Ascending aorta (tissue), 2 donors: ENCODE data around the gene PIK3C3. TPM values are rescaled to one million over a fixed set of nuclear protein-coding genes. Genes with fewer than 3 reads are reported as not detected.
"Not testable (repeated sequence)": the region's sequence is repeated elsewhere in the genome, so short reads cannot be mapped to it uniquely, and the experiment has no call there.

Experiments used
- DNase-seq, 2 donors: peaks; one replicate each; pipeline ENCODE4 v3.0.0-alpha.2; 2019; ENCODE audit warnings: low spot score in 2 of 2
- H3K27ac ChIP-seq, 2 donors: fragments of 200-600 bp; sonication (generic); one replicate each; pipeline ENCODE4 v1.5.1; 2016 to 2017; ENCODE audit warnings: mild to moderate bottlenecking in 1 of 2
- H3K27me3 ChIP-seq: fragments of 200-600 bp; sonication (generic); one replicate; pipeline ENCODE4 v1.5.1; 2017
- H3K36me3 ChIP-seq, 2 donors: fragments of 200-600 bp; sonication (generic); one replicate each; pipeline ENCODE4 v1.5.1; 2016
- H3K4me1 ChIP-seq, 2 donors: fragments of 200-600 bp; sonication (generic); one replicate each; pipeline ENCODE4 v1.5.1; 2016 to 2017; ENCODE audit warnings: mild to moderate bottlenecking in 1 of 2
- H3K4me3 ChIP-seq, 2 donors: fragments of 200-600 bp; sonication (generic); one replicate each; pipeline ENCODE4 v1.5.1; 2016 to 2017; ENCODE audit warnings: mild to moderate bottlenecking in 1 of 2
- H3K9me3 ChIP-seq, 2 donors: fragments of 200-600 bp; sonication (generic); one replicate each; pipeline ENCODE4 v1.5.1; 2016
- intact Hi-C: fragments of 100-400 bp; cut with DNase I; formaldehyde crosslinking; loops from one replicate; pipeline ENCODE4 v1.15.1; 2023
- total RNA-seq: library from RNA; depleted of rRNA; stranded (reverse); fragments of >200 nt; gene quantifications from one replicate; pipeline ENCODE4 v1.1.0, GENCODE V29; 2016
- TF ChIP-seq, protein P1 (sequence below), 3 experiments: fragments of 200-600 bp in 2 of 3; fragments of 450-650 bp in 1 of 3; sonication (generic) in 2 of 3; IDR thresholded peaks; one replicate each; pipeline ENCODE4 v1.5.1; 2016 to 2019; ENCODE audit warnings: antibody characterized with exemption in 3 of 3, mild to moderate bottlenecking in 1 of 3, moderate library complexity in 1 of 3

Gene PIK3C3
- total RNA-seq, 1 donor from 2014 or later, result 24.1 TPM

DNA sequence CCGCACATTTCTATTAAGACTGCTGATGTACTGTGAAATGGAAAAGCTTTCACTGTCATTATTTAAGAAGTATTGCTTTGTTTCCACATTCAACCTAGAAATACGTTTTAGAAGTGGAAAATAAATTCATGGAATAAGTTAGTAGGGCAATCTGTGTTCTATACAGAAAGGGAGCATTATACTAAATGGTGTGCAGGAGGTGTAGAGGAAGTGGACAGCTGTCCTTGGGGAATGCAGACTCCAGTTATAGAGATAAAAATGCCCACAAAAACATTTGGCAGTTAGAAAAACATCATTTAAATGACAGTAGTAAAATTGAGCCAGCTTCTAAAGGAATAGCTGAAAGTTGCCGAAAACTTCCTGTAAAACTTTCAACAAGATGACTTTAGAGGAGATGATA lies 46.8 kb downstream of the PIK3C3 start:
- TF ChIP-seq, protein P1, sequence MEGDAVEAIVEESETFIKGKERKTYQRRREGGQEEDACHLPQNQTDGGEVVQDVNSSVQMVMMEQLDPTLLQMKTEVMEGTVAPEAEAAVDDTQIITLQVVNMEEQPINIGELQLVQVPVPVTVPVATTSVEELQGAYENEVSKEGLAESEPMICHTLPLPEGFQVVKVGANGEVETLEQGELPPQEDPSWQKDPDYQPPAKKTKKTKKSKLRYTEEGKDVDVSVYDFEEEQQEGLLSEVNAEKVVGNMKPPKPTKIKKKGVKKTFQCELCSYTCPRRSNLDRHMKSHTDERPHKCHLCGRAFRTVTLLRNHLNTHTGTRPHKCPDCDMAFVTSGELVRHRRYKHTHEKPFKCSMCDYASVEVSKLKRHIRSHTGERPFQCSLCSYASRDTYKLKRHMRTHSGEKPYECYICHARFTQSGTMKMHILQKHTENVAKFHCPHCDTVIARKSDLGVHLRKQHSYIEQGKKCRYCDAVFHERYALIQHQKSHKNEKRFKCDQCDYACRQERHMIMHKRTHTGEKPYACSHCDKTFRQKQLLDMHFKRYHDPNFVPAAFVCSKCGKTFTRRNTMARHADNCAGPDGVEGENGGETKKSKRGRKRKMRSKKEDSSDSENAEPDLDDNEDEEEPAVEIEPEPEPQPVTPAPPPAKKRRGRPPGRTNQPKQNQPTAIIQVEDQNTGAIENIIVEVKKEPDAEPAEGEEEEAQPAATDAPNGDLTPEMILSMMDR (IDR thresholded peaks at IDR 0.05), result no peak
- no peak overlapping the region for H3K27ac ChIP-seq
- no peak overlapping the region for H3K4me3 ChIP-seq
- no peak for DNase-seq
- no peaks in the 10 kb centered on the region for H3K9me3 ChIP-seq
- peaks cover 27 to 74% of the 10 kb centered on the region in 2 donors for H3K36me3 ChIP-seq
- intact Hi-C loops, result no loop called here
- H3K27me3 ChIP-seq, result no peaks in the 10 kb centered on the region
- no peaks in the 10 kb centered on the region for H3K4me1 ChIP-seq

DNA sequence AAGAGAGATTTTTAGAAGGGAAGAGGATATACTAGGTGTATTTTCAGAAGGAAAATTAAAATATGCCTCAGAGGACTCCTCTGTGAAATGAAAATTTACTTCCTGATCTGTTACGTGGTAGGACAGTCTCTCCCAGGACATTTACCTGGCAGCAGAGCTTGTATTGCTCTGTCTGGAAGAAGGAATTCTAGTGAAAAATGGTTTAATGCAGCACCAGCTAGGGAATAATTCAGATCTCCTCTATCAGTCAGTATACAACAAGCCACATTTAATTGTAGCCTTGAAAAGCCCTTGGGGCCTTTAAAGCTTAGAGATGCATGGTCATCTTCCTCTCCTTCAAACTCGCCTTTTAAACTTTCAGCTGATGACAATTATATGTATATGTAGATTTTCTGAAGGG lies 49.6 kb downstream of the PIK3C3 start:
- Histone ChIP-seq H3K9me3 (no peaks in the 10 kb centered on the region), H3K4me1 (no peaks in the 10 kb centered on the region), H3K4me3 (no peak overlapping the region), H3K36me3 (peaks cover 19 to 48% of the 10 kb centered on the region in 2 donors), H3K27ac (no peak overlapping the region), H3K27me3 (no peaks in the 10 kb centered on the region)
- DNase-seq, result no peak
- TF ChIP-seq, protein P1 (IDR thresholded peaks at IDR 0.05), result no peak
- intact Hi-C loops, result no loop called here

DNA sequence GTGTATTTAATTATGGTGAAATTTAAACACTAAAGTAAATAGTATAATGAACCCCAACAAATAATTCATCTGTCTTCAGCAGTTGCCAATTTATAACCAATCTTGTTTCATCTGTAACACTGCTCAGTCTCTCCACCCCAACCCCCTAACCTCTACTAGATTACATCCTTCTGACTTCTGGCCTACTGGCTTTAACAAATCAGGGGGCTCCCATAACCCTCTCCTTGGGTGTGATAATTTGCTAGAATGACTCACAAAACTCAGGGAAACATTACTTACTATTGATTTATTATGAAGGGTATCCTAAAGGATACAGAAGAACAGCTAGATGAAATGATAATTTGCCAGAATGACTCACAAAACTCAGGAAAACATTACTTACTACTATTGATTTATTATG lies 50.7 kb downstream of the PIK3C3 start:
- peaks cover 12 to 37% of the 10 kb centered on the region in 2 donors for H3K36me3 ChIP-seq
- TF ChIP-seq, protein P1 (IDR thresholded peaks at IDR 0.05), result no peak
- DNase-seq, result no peak
- no peaks in the 10 kb centered on the region for H3K4me1 ChIP-seq
- H3K9me3 ChIP-seq, result no peaks in the 10 kb centered on the region
- H3K27ac ChIP-seq, result no peak overlapping the region
- no peak overlapping the region for H3K4me3 ChIP-seq
- no peaks in the 10 kb centered on the region for H3K27me3 ChIP-seq
- intact Hi-C loops, result no loop called here

DNA sequence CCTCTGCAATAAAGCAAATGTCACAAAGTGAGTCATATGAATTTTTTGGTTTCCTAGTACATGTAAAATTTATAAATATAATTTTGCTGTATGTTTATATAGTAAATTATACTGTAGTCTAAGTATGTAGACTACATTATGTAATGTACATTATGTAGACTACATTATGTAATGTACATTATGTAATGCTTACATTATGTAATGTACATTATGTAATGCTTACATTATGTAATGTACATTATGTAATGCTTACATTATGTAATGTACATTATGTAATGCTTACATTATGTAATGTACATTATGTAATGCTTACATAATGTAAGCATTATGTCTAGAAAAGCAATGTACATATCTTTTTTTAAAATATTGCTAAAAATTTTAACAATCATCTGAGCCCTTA lies 54.4 kb downstream of the PIK3C3 start:
- DNase-seq, H3K9me3 ChIP-seq, H3K4me1 ChIP-seq, H3K4me3 ChIP-seq, intact Hi-C loops, H3K27ac ChIP-seq, H3K27me3 ChIP-seq: not testable (repeated sequence)
- peaks cover 19 to 43% of the 10 kb centered on the region in 2 donors for H3K36me3 ChIP-seq

DNA sequence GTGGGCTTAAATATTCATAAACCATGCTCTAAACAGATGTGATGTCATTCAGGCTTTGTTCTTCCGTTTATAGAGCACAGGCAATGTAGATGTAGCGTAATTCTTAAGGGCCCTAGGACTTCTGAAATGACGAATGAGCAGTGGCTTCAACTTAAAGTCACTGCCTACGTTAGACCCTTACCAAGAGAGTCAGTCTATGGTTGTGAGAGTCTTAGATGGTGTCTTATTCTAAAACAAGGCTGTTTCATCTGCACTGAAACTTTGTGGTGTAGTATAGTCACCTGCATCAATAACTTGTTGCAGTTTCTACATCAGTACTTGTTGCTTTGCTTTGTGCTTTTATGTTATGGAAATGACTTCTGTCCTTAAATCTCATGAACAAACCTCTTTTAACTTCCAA lies 56.0 kb downstream of the PIK3C3 start:
- Histone ChIP-seq H3K36me3 (peaks cover 13 to 41% of the 10 kb centered on the region in 2 donors), H3K9me3 (no peaks in the 10 kb centered on the region), H3K4me1 (no peaks in the 10 kb centered on the region), H3K4me3 (no peak overlapping the region), H3K27me3 (no peaks in the 10 kb centered on the region), H3K27ac (no peak overlapping the region)
- intact Hi-C loops, result no loop called here
- TF ChIP-seq, protein P1 (IDR thresholded peaks at IDR 0.05), result no peak
- DNase-seq, result no peak

DNA sequence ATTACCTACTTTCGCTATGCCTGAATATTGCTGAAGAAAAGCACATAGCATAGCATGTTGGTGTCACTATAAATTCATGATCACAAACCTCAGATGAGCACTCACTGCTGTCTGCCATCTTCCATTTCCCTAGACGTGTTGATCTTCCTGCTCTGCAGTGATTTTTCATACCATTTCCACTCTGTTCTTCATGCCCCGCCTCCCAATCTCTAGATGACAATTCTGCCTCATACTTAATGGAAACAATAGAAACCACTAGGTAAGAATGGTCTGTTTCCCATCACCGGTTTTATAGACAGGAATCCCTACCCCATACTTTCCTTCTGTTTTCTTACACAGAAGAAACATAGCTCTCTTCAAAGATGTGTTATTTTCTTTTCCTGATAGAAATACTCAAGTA lies 63.8 kb downstream of the PIK3C3 start:
- H3K4me3 ChIP-seq, result no peak overlapping the region
- DNase-seq, result no peak
- H3K4me1 ChIP-seq, result no peaks in the 10 kb centered on the region
- H3K9me3 ChIP-seq, result no peaks in the 10 kb centered on the region
- TF ChIP-seq, protein P1 (IDR thresholded peaks at IDR 0.05), result no peak
- intact Hi-C loops, result no loop called here
- peaks cover 30 to 55% of the 10 kb centered on the region in 2 donors for H3K36me3 ChIP-seq
- H3K27ac ChIP-seq, result no peak overlapping the region
- H3K27me3 ChIP-seq, result no peaks in the 10 kb centered on the region
